Left hindlimb (tissue), 1 donor: Measurements from ENCODE around the gene OSTM1.
A peak's percentile ranks its signal among the peaks of the same experiment; 100 is the strongest.

Experiments
- DNase-seq: peaks from one replicate; pipeline ENCODE4 v3.0.0-alpha.2; 2018

OSTM1 gene

GRCh38 chr6:108074359-108075144, at the start of gene OSTM1:
Gene OSTM1 (minus strand): TSS chr6:108074741. CDS start chr6:108074651, 90 bp downstream.
- peak; percentile 93 for DNase-seq

GRCh38 chr6:108123946-108124345, 49.4 kb upstream of the OSTM1 start:
- DNase-seq, result no peak

GRCh38 chr6:108123481-108123929, 49.0 kb upstream of the OSTM1 start:
- DNase-seq, result no peak

- DNase-seq, result no peak
Observed at GRCh38 chr6:108121612-108122011, 47.1 kb upstream of the OSTM1 start.

GRCh38 chr6:108120311-108120710, 45.8 kb upstream of the OSTM1 start:
- no peak for DNase-seq

GRCh38 chr6:108119769-108120141, 45.2 kb upstream of the OSTM1 start:
- no peak for DNase-seq

GRCh38 chr6:108118810-108119768, 44.5 kb upstream of the OSTM1 start:
- DNase-seq, result no peak

- no peak for DNase-seq
Observed at GRCh38 chr6:108118359-108118724, 43.8 kb upstream of the OSTM1 start.

- DNase-seq, result no peak
Observed at GRCh38 chr6:108117427-108118358, 43.2 kb upstream of the OSTM1 start.

- DNase-seq, result no peak
Observed at GRCh38 chr6:108116546-108117426, 42.2 kb upstream of the OSTM1 start.

GRCh38 chr6:108115598-108116058, 41.1 kb upstream of the OSTM1 start:
- no peak for DNase-seq

- DNase-seq, result peak; percentile 72
Observed at GRCh38 chr6:108114841-108115597, 40.5 kb upstream of the OSTM1 start.

- no peak for DNase-seq
Observed at GRCh38 chr6:108113557-108114519, 39.3 kb upstream of the OSTM1 start.

GRCh38 chr6:108108374-108108773, 33.8 kb upstream of the OSTM1 start:
- DNase-seq, result no peak

GRCh38 chr6:108107102-108107501, 32.6 kb upstream of the OSTM1 start:
- DNase-seq, result no peak

- no peak for DNase-seq
Observed at GRCh38 chr6:108106694-108107093, 32.2 kb upstream of the OSTM1 start.

- no peak for DNase-seq
Observed at GRCh38 chr6:108106261-108106660, 31.7 kb upstream of the OSTM1 start.

GRCh38 chr6:108105571-108105970, 31.0 kb upstream of the OSTM1 start:
- no peak for DNase-seq

GRCh38 chr6:108102965-108103364, 28.4 kb upstream of the OSTM1 start:
- DNase-seq, result no peak
